ENCODE results near the gene CCT6B.
"Not testable (repeated sequence)": the region's sequence is repeated elsewhere in the genome, so short reads cannot be mapped to it uniquely, and the experiment has no call there.

The CCT6B gene

GRCh38 chr17:34980681-34981537, 19.6 kb upstream of the CCT6B start:
- DNase-seq (ENCODE audit: low spot score), result peak; percentile 92

- DNase-seq (ENCODE audit: low spot score), result peak; percentile 94
Observed at GRCh38 chr17:34980353-34980680, 19.1 kb upstream of the CCT6B start, which contains the start of gene LIG3. LIG3 (plus strand) TSS chr17:34980512; CDS start chr17:34983006, 2,494 bp downstream.

GRCh38 chr17:34979650-34980352, 18.5 kb upstream of the CCT6B start:
- no peak for DNase-seq (ENCODE audit: low spot score)

- DNase-seq (ENCODE audit: low spot score), result no peak
Observed at GRCh38 chr17:34979153-34979552, 17.9 kb upstream of the CCT6B start.

- DNase-seq (ENCODE audit: low spot score), result no peak
Observed at GRCh38 chr17:34974794-34975785, 13.8 kb upstream of the CCT6B start.

- no peak for DNase-seq (ENCODE audit: low spot score)
Observed at GRCh38 chr17:34974179-34974578, 12.9 kb upstream of the CCT6B start.

GRCh38 chr17:34958438-34958837, 2.8 kb downstream of the CCT6B start:
- no peak for DNase-seq (ENCODE audit: low spot score)

- DNase-seq (ENCODE audit: low spot score), result not testable (repeated sequence)
Observed at GRCh38 chr17:34950780-34951179, 10.5 kb downstream of the CCT6B start.

GRCh38 chr17:34930283-34930682, 31.0 kb downstream of the CCT6B start:
- no peak for DNase-seq (ENCODE audit: low spot score)

GRCh38 chr17:34926661-34927060, 34.6 kb downstream of the CCT6B start:
- DNase-seq (ENCODE audit: low spot score), result no peak

- no peak for DNase-seq (ENCODE audit: low spot score)
Observed at GRCh38 chr17:34920676-34921075, 40.6 kb downstream of the CCT6B start.

GRCh38 chr17:34917381-34917780, 43.9 kb downstream of the CCT6B start:
- no peak for DNase-seq (ENCODE audit: low spot score)

GRCh38 chr17:34916120-34916519, 45.1 kb downstream of the CCT6B start:
- DNase-seq (ENCODE audit: low spot score), result no peak

GRCh38 chr17:34913001-34913400, 48.3 kb downstream of the CCT6B start:
- DNase-seq (ENCODE audit: low spot score), result no peak

GRCh38 chr17:34909040-34909439, 52.2 kb downstream of the CCT6B start:
- no peak for DNase-seq (ENCODE audit: low spot score)

GRCh38 chr17:34902831-34903547, 58.3 kb downstream of the CCT6B start:
- no peak for DNase-seq (ENCODE audit: low spot score)

GRCh38 chr17:34899643-34900291, 61.5 kb downstream of the CCT6B start:
- no peak for DNase-seq (ENCODE audit: low spot score)

GRCh38 chr17:34895383-34895782, 65.9 kb downstream of the CCT6B start:
- DNase-seq (ENCODE audit: low spot score), result no peak

GRCh38 chr17:34894964-34895363, 66.3 kb downstream of the CCT6B start:
- no peak for DNase-seq (ENCODE audit: low spot score)

- DNase-seq (ENCODE audit: low spot score), result no peak
Observed at GRCh38 chr17:34892461-34893249, 68.6 kb downstream of the CCT6B start.

Data from germinal center (tissue), 1 donor.